A549 (cell line): ENCODE data around the gene GULP1.

Experiments
- CHD2 ChIP-seq: fragments of 150-350 bp; IDR thresholded peaks from 2 replicates; pipeline ENCODE4 v1.6.1; 2014; ENCODE audit warnings: low read length; ENCODE audit not compliant: partially characterized antibody
- CTCF ChIP-seq: fragments of >200 bp; sonication (Bioruptor Twin); formaldehyde crosslinking; IDR thresholded peaks from 3 replicates; pipeline ENCODE4 v1.5.1; 2016
- JUN ChIP-seq, 2 experiments: fragments of >200 bp; sonication (Bioruptor Twin); formaldehyde crosslinking; IDR thresholded peaks; 2 replicates in 1 of 2; 3 replicates in 1 of 2; pipeline ENCODE4 v1.6.1; 2016 to 2017
- MYC ChIP-seq: IDR thresholded peaks from 2 replicates; pipeline ENCODE4 v1.6.1; 2012; ENCODE audit warnings: mild to moderate bottlenecking, inconsistent platforms, low read length, improper control_type of control experiment, borderline replicate concordance
- POLR2A ChIP-seq: IDR thresholded peaks from 2 replicates; pipeline ENCODE4 v1.6.1; 2012; ENCODE audit warnings: mild to moderate bottlenecking, low read length
- SMC3 ChIP-seq: fragments of >200 bp; sonication (Bioruptor Twin); formaldehyde crosslinking; IDR thresholded peaks from 3 replicates; pipeline ENCODE4 v1.6.1; 2018; ENCODE audit warnings: inconsistent platforms
- ZFP36 ChIP-seq: fragments of 450-650 bp; IDR thresholded peaks from 2 replicates; pipeline ENCODE4 v1.6.1; 2014; ENCODE audit warnings: borderline replicate concordance; ENCODE audit not compliant: partially characterized antibody

- TF ChIP-seq JUN (IDR thresholded peaks at IDR 0.05) = no peak
- TF ChIP-seq ZFP36 = no peak
- no peak for TF ChIP-seq CTCF
- TF ChIP-seq CHD2 = no peak
- no peak for TF ChIP-seq SMC3
- no peak for TF ChIP-seq POLR2A
- TF ChIP-seq MYC = no peak
Measured at GRCh38 chr2:188385857-188386256, 94.2 kb downstream of the GULP1 start.
